AG04450 (cell line): ENCODE results near the gene CALML6. TPM values are rescaled to one million over a fixed set of nuclear protein-coding genes. Genes with fewer than 3 reads are reported as not detected.
"Not testable (repeated sequence)": the region's sequence is repeated elsewhere in the genome, so short reads cannot be mapped to it uniquely, and the experiment has no call there.

Source experiments
- CTCF ChIA-PET: fragments of 300-600, 350-600 bp; formaldehyde crosslinking; extraction: SDS; loops from one replicate; lab custom pipeline; 2022; ENCODE audit warnings: antibody characterized with exemption, inconsistent platforms; lab: Charles Lee
- POLR2A ChIA-PET: fragments of 350-600 bp; formaldehyde crosslinking; extraction: SDS; loops from one replicate; lab custom pipeline; 2021; ENCODE audit warnings: antibody characterized with exemption, inconsistent platforms; lab: Yijun Ruan, JAX
- DNase-seq: peaks from one replicate; pipeline ENCODE4 v3.0.0-alpha.2; 2011; ENCODE audit warnings: low read depth, low spot score
- H3K27ac ChIP-seq: one replicate; pipeline ENCODE4 v1.5.1; 2012; ENCODE audit warnings: low read depth, low read length, control low read depth
- H3K27me3 ChIP-seq: one replicate; pipeline ENCODE4 v1.6.0; 2012; ENCODE audit warnings: low read length; ENCODE audit not compliant: control insufficient read depth, insufficient read depth
- H3K4me3 ChIP-seq: 2 replicates; pipeline ENCODE4 v1.5.1; 2011; ENCODE audit warnings: mild to moderate bottlenecking, low read depth, low read length, control low read depth
- H3K9me3 ChIP-seq: 2 replicates; pipeline ENCODE4 v1.5.1; 2012; ENCODE audit warnings: low read length; ENCODE audit not compliant: control insufficient read depth, insufficient read depth
- CTCF ChIP-seq: IDR thresholded peaks from 2 replicates; pipeline ENCODE4 v1.5.1; 2011; ENCODE audit warnings: low read depth, low read length, control low read depth, inconsistent platforms
- polyA plus RNA-seq: library from polyadenylated mRNA; depleted of rRNA; stranded (reverse); fragments of >200 nt; gene quantifications from 2 replicates; pipeline ENCODE4 v1.2.3, GENCODE V29; 2011

The CALML6 gene
- polyA plus RNA-seq, 1 experiment = 0.21 TPM

GRCh38 chr1:1927751-1928150, 12.7 kb downstream of the CALML6 start:
- Histone ChIP-seq H3K4me3 (no peak overlapping the region), H3K27me3 (no peaks in the 10 kb centered on the region), H3K27ac (no peak overlapping the region), H3K9me3 (peaks cover 25% of the 10 kb centered on the region; the same call in 1 of the 2 replicates)
- POLR2A ChIA-PET = no interaction called here
- DNase-seq = no peak
- no peak for TF ChIP-seq CTCF
- CTCF ChIA-PET = no interaction called here

GRCh38 chr1:1928231-1929101, 13.4 kb downstream of the CALML6 start:
- Histone ChIP-seq H3K4me3 (no peak overlapping the region), H3K9me3 (peaks cover 25% of the 10 kb centered on the region; the same call in 1 of the 2 replicates), H3K27me3 (no peaks in the 10 kb centered on the region), H3K27ac (no peak overlapping the region)
- ChIA-PET POLR2A (no interaction called here), CTCF (no interaction called here)
- no peak for TF ChIP-seq CTCF
- no peak for DNase-seq

- no peak overlapping the region for H3K4me3 ChIP-seq
- H3K27me3 ChIP-seq = no peaks in the 10 kb centered on the region
- no peak overlapping the region for H3K27ac ChIP-seq
- no peak for TF ChIP-seq CTCF
- CTCF ChIA-PET = no interaction called here
- no peak for DNase-seq
- POLR2A ChIA-PET = no interaction called here
- peaks cover 28% of the 10 kb centered on the region for H3K9me3 ChIP-seq
Measured at GRCh38 chr1:1929102-1929638, 14.1 kb downstream of the CALML6 start.

GRCh38 chr1:1929639-1930545, 14.8 kb downstream of the CALML6 start:
- peaks cover 28% of the 10 kb centered on the region for H3K9me3 ChIP-seq
- CTCF ChIA-PET = interaction anchor here (1.6 kb wide), 1 partner anchor 14 kb away, joined by 9 read pairs; no protein-coding TSS in a partner anchor
- POLR2A ChIA-PET = no interaction called here
- no peaks in the 10 kb centered on the region for H3K27me3 ChIP-seq
- no peak overlapping the region for H3K4me3 ChIP-seq
- H3K27ac ChIP-seq = no peak overlapping the region
- no peak for TF ChIP-seq CTCF
- no peak for DNase-seq

- DNase-seq, H3K27me3 ChIP-seq, CTCF ChIA-PET, H3K4me3 ChIP-seq, H3K27ac ChIP-seq, POLR2A ChIA-PET: not testable (repeated sequence)
- H3K9me3 ChIP-seq = peaks cover 28% of the 10 kb centered on the region
Measured at GRCh38 chr1:1934848-1935247, 19.8 kb downstream of the CALML6 start.
